ENCODE measurements around the gene ANLN.

Gene ANLN

GRCh38 chr7:36408589-36408988 lies 18.9 kb downstream of the ANLN start:
- DNase-seq (ENCODE audit: low spot score) = no peak

GRCh38 chr7:36409180-36409579 lies 19.5 kb downstream of the ANLN start:
- DNase-seq (ENCODE audit: low spot score) = no peak

- DNase-seq (ENCODE audit: low spot score) = no peak
Measured at GRCh38 chr7:36415144-36415543, 25.5 kb downstream of the ANLN start.

GRCh38 chr7:36416251-36416650 lies 26.6 kb downstream of the ANLN start:
- no peak for DNase-seq (ENCODE audit: low spot score)

GRCh38 chr7:36420307-36420706 lies 30.6 kb downstream of the ANLN start:
- no peak for DNase-seq (ENCODE audit: low spot score)

- no peak for DNase-seq (ENCODE audit: low spot score)
Measured at GRCh38 chr7:36422072-36422471, 32.4 kb downstream of the ANLN start.

- no peak for DNase-seq (ENCODE audit: low spot score)
Measured at GRCh38 chr7:36423633-36424032, 34.0 kb downstream of the ANLN start.

- no peak for DNase-seq (ENCODE audit: low spot score)
Measured at GRCh38 chr7:36430186-36430585, 40.5 kb downstream of the ANLN start.

GRCh38 chr7:36430881-36431280 lies 41.2 kb downstream of the ANLN start:
- no peak for DNase-seq (ENCODE audit: low spot score)

- no peak for DNase-seq (ENCODE audit: low spot score)
Measured at GRCh38 chr7:36438211-36438610, 48.5 kb downstream of the ANLN start.

GRCh38 chr7:36439624-36440023 lies 50.0 kb downstream of the ANLN start:
- no peak for DNase-seq (ENCODE audit: low spot score)

GRCh38 chr7:36440880-36441279 lies 51.2 kb downstream of the ANLN start:
- no peak for DNase-seq (ENCODE audit: low spot score)

- DNase-seq (ENCODE audit: low spot score) = no peak
Measured at GRCh38 chr7:36441344-36442022, 51.8 kb downstream of the ANLN start.

- DNase-seq (ENCODE audit: low spot score) = no peak
Measured at GRCh38 chr7:36448781-36449379, 59.2 kb downstream of the ANLN start.

GRCh38 chr7:36449685-36450084 lies 60.0 kb downstream of the ANLN start:
- no peak for DNase-seq (ENCODE audit: low spot score)

- DNase-seq (ENCODE audit: low spot score) = no peak
Measured at GRCh38 chr7:36453769-36454168, 64.1 kb downstream of the ANLN start.

- DNase-seq (ENCODE audit: low spot score) = no peak
Measured at GRCh38 chr7:36455646-36456045, 66.0 kb downstream of the ANLN start.

- no peak for DNase-seq (ENCODE audit: low spot score)
Measured at GRCh38 chr7:36456138-36456537, 66.5 kb downstream of the ANLN start.

- no peak for DNase-seq (ENCODE audit: low spot score)
Measured at GRCh38 chr7:36456548-36456947, 66.9 kb downstream of the ANLN start.

- DNase-seq (ENCODE audit: low spot score) = no peak
Measured at GRCh38 chr7:36459236-36459960, 69.7 kb downstream of the ANLN start.

- no peak for DNase-seq (ENCODE audit: low spot score)
Measured at GRCh38 chr7:36460811-36461429, 71.3 kb downstream of the ANLN start.

- DNase-seq (ENCODE audit: low spot score) = no peak
Measured at GRCh38 chr7:36462551-36463137, 73.0 kb downstream of the ANLN start.

- no peak for DNase-seq (ENCODE audit: low spot score)
Measured at GRCh38 chr7:36464271-36464670, 74.6 kb downstream of the ANLN start.

All from HuH-7 (cell line).